HL-60 (cell line): ENCODE data around the gene TRAP1.

Experiments
- DNase-seq, 2 experiments: peaks; one replicate each; pipeline ENCODE4 v3.0.0-alpha.2; 2010 to 2020; ENCODE audit warnings: low read depth in 1 of 2, low spot score in 1 of 2
- H3K27ac ChIP-seq: fragments of 250-450 bp; sonication (Bioruptor Pico); replicated peaks from 2 replicates; pipeline ENCODE4 v1.5.1; 2020; ENCODE audit warnings: mild to moderate bottlenecking, moderate library complexity
- H3K27me3 ChIP-seq: fragments of 250-450 bp; sonication (Bioruptor Pico); 2 replicates; pipeline ENCODE4 v1.5.1; 2021; ENCODE audit warnings: mild to moderate bottlenecking, moderate library complexity; ENCODE audit not compliant: insufficient read depth, poor library complexity, severe bottlenecking
- H3K4me3 ChIP-seq: replicated peaks from 2 replicates; pipeline ENCODE4 v1.5.1; 2011; ENCODE audit warnings: mild to moderate bottlenecking, control low read depth, low read length; ENCODE audit not compliant: insufficient read depth
- CTCF ChIP-seq: IDR thresholded peaks from one replicate; pipeline ENCODE4 v1.5.1; 2011; ENCODE audit warnings: low read length, control low read depth, inconsistent platforms; ENCODE audit not compliant: insufficient read depth
- GABPA ChIP-seq: IDR thresholded peaks from 2 replicates; pipeline ENCODE4 v1.6.1; 2012; ENCODE audit warnings: low read depth
- POLR2AphosphoS5 ChIP-seq: IDR thresholded peaks from 2 replicates; pipeline ENCODE4 v1.6.1; 2012; ENCODE audit warnings: low read depth
- SPI1 ChIP-seq: IDR thresholded peaks from 2 replicates; pipeline ENCODE4 v1.6.1; 2012; ENCODE audit warnings: low read depth, mild to moderate bottlenecking, borderline replicate concordance
- TF ChIP-seq, protein P1 (sequence below): IDR thresholded peaks from 2 replicates; pipeline ENCODE4 v1.6.1; 2012; ENCODE audit warnings: low read depth; ENCODE audit not compliant: insufficient replicate concordance

Gene TRAP1

GRCh38 chr16:3730161-3731125 lies 13.1 kb upstream of the TRAP1 start:
- no peak overlapping the region for H3K27ac ChIP-seq
- TF ChIP-seq SPI1 (no peak), CTCF (no peak), GABPA (no peak), POLR2AphosphoS5 (no peak)
- TF ChIP-seq, protein P1, sequence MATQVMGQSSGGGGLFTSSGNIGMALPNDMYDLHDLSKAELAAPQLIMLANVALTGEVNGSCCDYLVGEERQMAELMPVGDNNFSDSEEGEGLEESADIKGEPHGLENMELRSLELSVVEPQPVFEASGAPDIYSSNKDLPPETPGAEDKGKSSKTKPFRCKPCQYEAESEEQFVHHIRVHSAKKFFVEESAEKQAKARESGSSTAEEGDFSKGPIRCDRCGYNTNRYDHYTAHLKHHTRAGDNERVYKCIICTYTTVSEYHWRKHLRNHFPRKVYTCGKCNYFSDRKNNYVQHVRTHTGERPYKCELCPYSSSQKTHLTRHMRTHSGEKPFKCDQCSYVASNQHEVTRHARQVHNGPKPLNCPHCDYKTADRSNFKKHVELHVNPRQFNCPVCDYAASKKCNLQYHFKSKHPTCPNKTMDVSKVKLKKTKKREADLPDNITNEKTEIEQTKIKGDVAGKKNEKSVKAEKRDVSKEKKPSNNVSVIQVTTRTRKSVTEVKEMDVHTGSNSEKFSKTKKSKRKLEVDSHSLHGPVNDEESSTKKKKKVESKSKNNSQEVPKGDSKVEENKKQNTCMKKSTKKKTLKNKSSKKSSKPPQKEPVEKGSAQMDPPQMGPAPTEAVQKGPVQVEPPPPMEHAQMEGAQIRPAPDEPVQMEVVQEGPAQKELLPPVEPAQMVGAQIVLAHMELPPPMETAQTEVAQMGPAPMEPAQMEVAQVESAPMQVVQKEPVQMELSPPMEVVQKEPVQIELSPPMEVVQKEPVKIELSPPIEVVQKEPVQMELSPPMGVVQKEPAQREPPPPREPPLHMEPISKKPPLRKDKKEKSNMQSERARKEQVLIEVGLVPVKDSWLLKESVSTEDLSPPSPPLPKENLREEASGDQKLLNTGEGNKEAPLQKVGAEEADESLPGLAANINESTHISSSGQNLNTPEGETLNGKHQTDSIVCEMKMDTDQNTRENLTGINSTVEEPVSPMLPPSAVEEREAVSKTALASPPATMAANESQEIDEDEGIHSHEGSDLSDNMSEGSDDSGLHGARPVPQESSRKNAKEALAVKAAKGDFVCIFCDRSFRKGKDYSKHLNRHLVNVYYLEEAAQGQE: no peak
- no peak for DNase-seq
- no peak overlapping the region for H3K4me3 ChIP-seq
- H3K27me3 ChIP-seq: no peaks in the 10 kb centered on the region

- TF ChIP-seq SPI1 (no peak), POLR2AphosphoS5 (no peak), GABPA (no peak), CTCF (no peak)
- TF ChIP-seq, protein P1: no peak
- no peak for DNase-seq
- H3K27me3 ChIP-seq: no peaks in the 10 kb centered on the region
- no peak overlapping the region for H3K4me3 ChIP-seq
- no peak overlapping the region for H3K27ac ChIP-seq
Observed at GRCh38 chr16:3729161-3730112, 12.1 kb upstream of the TRAP1 start.

DNA sequence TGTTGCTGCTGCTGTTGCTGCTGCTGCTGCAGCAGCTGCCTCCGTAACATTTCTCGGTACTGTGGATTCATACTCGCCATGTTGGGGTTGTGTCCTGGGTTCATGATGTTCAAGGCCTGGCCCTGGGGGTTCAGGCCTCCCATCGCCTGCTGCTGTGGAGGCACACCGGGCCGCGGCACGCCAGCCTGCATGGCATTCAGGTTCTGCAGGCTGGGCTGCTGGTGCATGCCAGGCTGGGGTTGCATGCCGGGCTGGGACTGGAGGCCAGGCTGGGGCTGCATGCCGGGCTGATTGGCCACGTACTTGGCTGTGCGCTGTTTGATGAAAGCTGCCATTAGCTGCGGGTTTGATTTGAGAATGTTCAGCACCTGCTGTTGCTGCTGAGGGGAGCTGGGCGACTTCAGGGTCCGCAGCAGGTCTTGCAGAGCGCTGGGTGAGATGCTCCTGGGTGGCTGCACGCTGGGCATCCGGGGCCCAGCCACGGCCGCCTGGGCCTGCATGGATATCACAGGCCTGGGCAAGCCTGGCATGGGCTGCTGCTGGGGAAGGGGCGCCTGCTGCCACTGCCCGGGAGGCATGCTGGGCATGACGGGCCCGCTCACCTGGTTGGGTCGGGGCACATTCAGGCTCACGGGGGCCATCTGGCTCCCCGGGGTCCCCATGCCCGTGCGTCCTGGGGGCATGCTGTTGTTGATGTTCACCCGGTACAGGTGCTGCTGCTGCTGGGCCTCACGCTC lies 11.3 kb upstream of the TRAP1 start:
- DNase-seq: no peak
- Histone ChIP-seq H3K27ac (no peak overlapping the region), H3K4me3 (no peak overlapping the region), H3K27me3 (no peaks in the 10 kb centered on the region)
- TF ChIP-seq POLR2AphosphoS5 (no peak), SPI1 (no peak), GABPA (no peak), CTCF (no peak)
- TF ChIP-seq, protein P1: no peak
